ENCODE measurements around the gene CUX1.
"Not testable (repeated sequence)": the region's sequence is repeated elsewhere in the genome, so short reads cannot be mapped to it uniquely, and the experiment has no call there.

The CUX1 gene

DNA sequence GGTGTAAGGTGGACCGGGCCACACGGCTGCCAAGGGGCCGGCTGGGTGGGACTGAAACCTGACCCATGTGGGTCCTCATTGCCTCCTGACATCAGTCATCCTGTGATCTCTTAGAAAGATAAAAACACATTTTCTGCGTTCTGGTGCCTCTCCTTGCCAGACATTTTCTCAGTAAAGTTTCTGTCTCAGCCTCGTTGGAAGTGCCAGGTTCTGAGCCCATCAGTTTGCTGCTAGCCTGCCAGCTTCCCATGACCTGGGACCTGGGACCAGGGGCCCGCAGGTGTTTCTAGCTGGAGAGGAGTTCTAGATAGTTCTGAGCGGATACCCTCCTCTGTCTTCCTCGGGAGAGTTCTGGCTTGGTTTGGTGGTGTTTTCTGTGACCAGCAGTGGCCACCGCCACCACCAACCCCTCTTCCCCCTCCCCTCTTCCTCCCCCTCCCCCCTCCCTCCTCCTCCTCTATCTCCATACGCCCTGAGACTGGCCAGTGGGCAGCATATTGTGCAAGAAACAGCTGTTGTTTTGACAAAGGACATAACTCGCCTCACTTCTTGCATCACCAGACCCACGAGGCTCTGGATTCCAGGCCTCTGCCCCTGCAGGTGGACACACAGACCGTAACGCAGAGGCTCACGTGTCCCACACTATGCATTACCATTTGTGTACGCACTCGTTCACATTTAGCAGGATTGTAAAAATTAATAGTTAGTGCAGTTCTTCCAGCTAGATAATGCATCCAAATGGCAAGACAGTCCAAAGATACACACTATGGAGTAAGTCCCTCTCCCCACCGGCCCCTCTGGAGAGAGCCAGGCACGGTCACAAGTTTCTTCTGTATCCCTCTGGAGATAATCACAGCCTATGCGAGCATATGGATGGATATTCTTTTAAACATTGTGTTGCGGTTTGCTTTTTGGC lies 94.6 kb downstream of the CUX1 start:
- Mint-ChIP-seq H3K36me3 (peaks cover 5% of the 10 kb centered on the region), H3K27me3 (no peaks in the 10 kb centered on the region)

GRCh38 chr7:101912716-101913110 lies 95.3 kb downstream of the CUX1 start:
- Mint-ChIP-seq H3K4me3 (no peak overlapping the region), H3K27me3 (no peaks in the 10 kb centered on the region), H3K36me3 (peaks cover 6% of the 10 kb centered on the region), H3K9me3 (ENCODE audit: low read depth) (no peaks in the 10 kb centered on the region), H3K27ac (no peak overlapping the region), H3K4me1 (ENCODE audit: low read depth) (peaks cover 15% of the 10 kb centered on the region)

More for the DNA sequence above, 94.6 kb downstream of the CUX1 start:
- Mint-ChIP-seq H3K9me3 (ENCODE audit: low read depth) (no peaks in the 10 kb centered on the region), H3K4me1 (ENCODE audit: low read depth) (peaks cover 15% of the 10 kb centered on the region), H3K27ac (no peak overlapping the region), H3K4me3 (no peak overlapping the region)

DNA sequence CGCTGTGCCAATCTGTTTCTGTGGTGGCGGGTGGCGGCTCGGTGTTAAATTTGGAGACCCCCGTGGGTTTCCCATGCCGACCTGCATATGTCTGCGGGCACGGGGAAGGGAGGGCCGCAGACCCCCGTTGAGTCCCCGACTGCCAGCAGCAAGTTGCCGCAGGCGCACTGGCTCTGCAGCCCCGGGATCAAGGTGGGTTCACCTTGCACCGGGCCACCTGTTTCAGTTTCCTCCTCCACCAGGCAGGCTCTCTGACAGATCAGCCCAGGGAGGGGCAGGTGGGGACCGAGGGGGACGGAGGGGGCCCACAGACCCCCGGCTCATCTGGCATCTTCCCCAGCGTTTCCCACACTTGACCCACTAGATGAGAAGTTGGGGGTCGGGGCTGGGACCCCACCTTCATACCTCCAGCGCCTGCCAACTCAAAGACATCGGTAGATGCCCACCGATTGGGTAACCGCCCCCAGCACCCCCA lies 95.9 kb downstream of the CUX1 start:
- Mint-ChIP-seq H3K9me3 (ENCODE audit: low read depth) (no peaks in the 10 kb centered on the region), H3K36me3 (peaks cover 6% of the 10 kb centered on the region), H3K4me1 (ENCODE audit: low read depth) (peaks cover 15% of the 10 kb centered on the region), H3K4me3 (no peak overlapping the region), H3K27me3 (no peaks in the 10 kb centered on the region), H3K27ac (no peak overlapping the region)

- no peak overlapping the region for H3K27ac Mint-ChIP-seq
- peaks cover 15% of the 10 kb centered on the region for H3K4me1 Mint-ChIP-seq (ENCODE audit: low read depth)
- H3K9me3 Mint-ChIP-seq (ENCODE audit: low read depth): no peaks in the 10 kb centered on the region
- no peak overlapping the region for H3K4me3 Mint-ChIP-seq
- peaks cover 6% of the 10 kb centered on the region for H3K36me3 Mint-ChIP-seq
- no peaks in the 10 kb centered on the region for H3K27me3 Mint-ChIP-seq
Observed at GRCh38 chr7:101913851-101914250, 96.4 kb downstream of the CUX1 start.

DNA sequence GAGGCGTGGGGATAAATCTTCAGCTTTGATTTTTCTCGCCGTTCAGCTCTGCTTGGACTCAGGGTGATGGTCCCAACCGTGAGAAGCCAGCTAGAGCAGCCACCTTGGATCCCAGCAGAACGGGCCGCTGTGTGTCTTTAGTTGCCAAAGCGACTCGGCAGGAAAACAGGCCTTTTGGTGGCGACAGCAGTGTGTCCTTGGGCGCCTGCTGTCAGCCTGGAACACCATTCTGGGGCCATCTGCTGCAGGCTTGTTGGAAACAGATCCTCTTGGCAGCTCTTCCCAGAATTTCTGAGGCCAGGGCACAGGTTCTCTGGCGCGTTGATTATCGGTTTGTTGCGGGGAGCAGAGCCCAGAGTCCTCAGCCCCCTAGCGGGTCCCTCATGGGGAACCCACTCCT lies 97.6 kb downstream of the CUX1 start:
- H3K9me3 Mint-ChIP-seq (ENCODE audit: low read depth): no peaks in the 10 kb centered on the region
- no peaks in the 10 kb centered on the region for H3K27me3 Mint-ChIP-seq
- H3K4me1 Mint-ChIP-seq (ENCODE audit: low read depth): peaks cover 15% of the 10 kb centered on the region
- H3K4me3 Mint-ChIP-seq: no peak overlapping the region
- H3K36me3 Mint-ChIP-seq: peaks cover 9% of the 10 kb centered on the region
- no peak overlapping the region for H3K27ac Mint-ChIP-seq

DNA sequence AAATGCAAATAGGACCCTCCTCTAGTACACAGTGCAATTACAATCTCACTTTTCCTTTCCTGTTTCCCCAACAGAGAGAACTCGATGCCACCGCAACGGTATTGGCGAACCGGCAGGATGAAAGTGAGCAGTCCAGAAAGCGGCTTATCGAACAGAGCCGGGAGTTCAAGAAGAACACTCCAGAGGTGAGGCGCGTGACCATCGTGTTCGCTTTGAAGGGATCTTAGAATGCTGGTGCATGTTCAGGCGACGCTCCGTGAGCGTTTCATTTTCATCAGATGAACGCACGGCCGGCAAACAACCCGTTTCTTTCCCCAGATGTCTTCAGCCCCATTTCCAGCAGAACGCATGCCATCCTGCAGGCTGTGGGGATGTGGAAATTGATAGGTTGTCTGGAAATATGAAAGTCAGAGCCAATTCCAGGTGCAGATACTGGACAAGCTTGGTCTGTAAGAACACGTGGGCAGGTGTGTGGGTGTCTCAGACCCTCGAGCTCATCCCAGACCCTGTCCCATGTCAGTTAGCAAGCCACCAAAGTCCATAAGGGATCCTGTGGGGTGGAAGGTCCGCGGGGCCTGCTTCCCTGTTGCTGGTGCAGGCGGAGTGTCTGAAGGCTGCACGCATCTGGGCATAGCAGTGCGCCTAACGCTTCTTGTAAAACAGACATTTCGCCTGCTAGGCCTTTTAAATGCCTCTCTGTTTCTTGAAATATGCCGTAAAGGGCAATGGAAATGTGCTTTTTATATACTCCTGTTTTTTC lies 98.8 kb downstream of the CUX1 start:
- Mint-ChIP-seq H3K4me1 (ENCODE audit: low read depth) (peaks cover 15% of the 10 kb centered on the region), H3K27ac (no peak overlapping the region), H3K9me3 (ENCODE audit: low read depth) (no peaks in the 10 kb centered on the region), H3K4me3 (no peak overlapping the region), H3K36me3 (peaks cover 9% of the 10 kb centered on the region), H3K27me3 (no peaks in the 10 kb centered on the region)

DNA sequence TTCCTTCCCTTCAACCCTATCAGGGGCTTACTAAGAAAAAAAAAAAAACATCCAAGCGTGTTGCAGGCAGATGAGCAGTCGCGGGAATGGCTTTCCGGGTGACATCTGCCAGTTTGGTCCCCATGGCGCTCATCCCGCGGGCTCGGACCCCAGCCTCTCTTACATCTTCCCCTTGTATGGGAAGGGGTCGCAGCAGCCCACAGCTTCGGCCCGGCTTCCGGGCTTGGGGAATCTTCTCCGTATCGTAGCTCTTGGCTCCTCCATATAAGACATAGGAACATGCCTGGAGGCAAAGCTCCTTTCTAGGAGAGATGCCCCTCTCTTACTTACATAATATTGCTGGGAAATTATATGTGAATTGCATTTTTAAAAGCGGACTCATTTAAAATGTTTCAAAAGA lies 99.5 kb downstream of the CUX1 start:
- no peaks in the 10 kb centered on the region for H3K9me3 Mint-ChIP-seq (ENCODE audit: low read depth)
- no peak overlapping the region for H3K27ac Mint-ChIP-seq
- no peaks in the 10 kb centered on the region for H3K27me3 Mint-ChIP-seq
- H3K4me3 Mint-ChIP-seq: no peak overlapping the region
- peaks cover 9% of the 10 kb centered on the region for H3K36me3 Mint-ChIP-seq
- peaks cover 14% of the 10 kb centered on the region for H3K4me1 Mint-ChIP-seq (ENCODE audit: low read depth)

GRCh38 chr7:101917566-101917965 lies 100.1 kb downstream of the CUX1 start:
- Mint-ChIP-seq H3K4me3 (no peak overlapping the region), H3K36me3 (peaks cover 9% of the 10 kb centered on the region), H3K27ac (no peak overlapping the region), H3K4me1 (ENCODE audit: low read depth) (peaks cover 10% of the 10 kb centered on the region), H3K27me3 (no peaks in the 10 kb centered on the region), H3K9me3 (ENCODE audit: low read depth) (no peaks in the 10 kb centered on the region)

GRCh38 chr7:101918426-101918825 lies 101.0 kb downstream of the CUX1 start:
- no peak overlapping the region for H3K27ac Mint-ChIP-seq
- no peaks in the 10 kb centered on the region for H3K27me3 Mint-ChIP-seq
- peaks cover 9% of the 10 kb centered on the region for H3K36me3 Mint-ChIP-seq
- no peak overlapping the region for H3K4me3 Mint-ChIP-seq
- peaks cover 6% of the 10 kb centered on the region for H3K4me1 Mint-ChIP-seq (ENCODE audit: low read depth)
- no peaks in the 10 kb centered on the region for H3K9me3 Mint-ChIP-seq (ENCODE audit: low read depth)

- Mint-ChIP-seq H3K27ac (no peak overlapping the region), H3K9me3 (ENCODE audit: low read depth) (no peaks in the 10 kb centered on the region), H3K27me3 (no peaks in the 10 kb centered on the region), H3K4me1 (ENCODE audit: low read depth) (peaks cover 7% of the 10 kb centered on the region), H3K4me3 (no peak overlapping the region), H3K36me3 (peaks cover 12% of the 10 kb centered on the region)
Observed at GRCh38 chr7:101919363-101920115, 102.1 kb downstream of the CUX1 start.

GRCh38 chr7:101921061-101921460 lies 103.6 kb downstream of the CUX1 start:
- H3K4me1 Mint-ChIP-seq (ENCODE audit: low read depth): peaks cover 7% of the 10 kb centered on the region
- H3K27ac Mint-ChIP-seq: no peak overlapping the region
- no peaks in the 10 kb centered on the region for H3K27me3 Mint-ChIP-seq
- H3K9me3 Mint-ChIP-seq (ENCODE audit: low read depth): no peaks in the 10 kb centered on the region
- H3K4me3 Mint-ChIP-seq: no peak overlapping the region
- peaks cover 10% of the 10 kb centered on the region for H3K36me3 Mint-ChIP-seq

- H3K9me3 Mint-ChIP-seq (ENCODE audit: low read depth); H3K27me3 Mint-ChIP-seq; H3K4me3 Mint-ChIP-seq; H3K4me1 Mint-ChIP-seq (ENCODE audit: low read depth); H3K27ac Mint-ChIP-seq: not testable (repeated sequence)
- peaks cover 11% of the 10 kb centered on the region for H3K36me3 Mint-ChIP-seq
Observed at GRCh38 chr7:101921546-101922489, 104.4 kb downstream of the CUX1 start.

GRCh38 chr7:101922631-101923601 lies 105.5 kb downstream of the CUX1 start:
- Mint-ChIP-seq H3K9me3 (ENCODE audit: low read depth) (no peaks in the 10 kb centered on the region), H3K4me1 (ENCODE audit: low read depth) (peaks cover 7% of the 10 kb centered on the region), H3K27me3 (no peaks in the 10 kb centered on the region), H3K36me3 (peaks cover 9% of the 10 kb centered on the region), H3K27ac (no peak overlapping the region), H3K4me3 (no peak overlapping the region)

Measured in activated naive CD8-positive, alpha-beta T cell (primary cell).